ENCODE data around the gene ABCB8.

ABCB8 gene

GRCh38 chr7:151076863-151077704 lies 48.8 kb downstream of the ABCB8 start:
- no peak for DNase-seq

- no peak for DNase-seq
These were observed 49.5 kb downstream of the ABCB8 start for GRCh38 chr7:151077705-151078232.

GRCh38 chr7:151078233-151079040 lies 50.2 kb downstream of the ABCB8 start:
- DNase-seq = no peak

- no peak for DNase-seq
These were observed 51.1 kb downstream of the ABCB8 start for GRCh38 chr7:151079199-151079910.

- no peak for DNase-seq
These were observed 51.8 kb downstream of the ABCB8 start for GRCh38 chr7:151080067-151080521.

- DNase-seq = peak; percentile 69
These were observed 52.4 kb downstream of the ABCB8 start, which contains the start of gene FASTK for GRCh38 chr7:151080522-151081169. Gene FASTK, minus strand, starts transcription at chr7:151080809. Its CDS starts 43 bp downstream, at chr7:151080766.

GRCh38 chr7:151081170-151082101 lies 53.2 kb downstream of the ABCB8 start:
- DNase-seq = no peak

- no peak for DNase-seq
These were observed 54.2 kb downstream of the ABCB8 start for GRCh38 chr7:151082141-151083070.

- DNase-seq = peak; percentile 39
These were observed 55.0 kb downstream of the ABCB8 start, which contains the start of gene TMUB1 for GRCh38 chr7:151083071-151083823. Gene TMUB1, minus strand, starts transcription at chr7:151083493. Its CDS starts 930 bp downstream, at chr7:151082563.

- no peak for DNase-seq
These were observed 55.5 kb downstream of the ABCB8 start for GRCh38 chr7:151083824-151084160.

- DNase-seq = no peak
These were observed 57.1 kb downstream of the ABCB8 start for GRCh38 chr7:151085329-151085690.

- DNase-seq = peak; percentile 78
These were observed 57.7 kb downstream of the ABCB8 start, which contains the start of gene AGAP3 for GRCh38 chr7:151085691-151086620. Gene AGAP3, plus strand, starts transcription at chr7:151086475. Its CDS starts 267 bp downstream, at chr7:151086742.

- no peak for DNase-seq
These were observed 58.6 kb downstream of the ABCB8 start for GRCh38 chr7:151086802-151087244.

GRCh38 chr7:151087245-151088018 lies 59.2 kb downstream of the ABCB8 start:
- DNase-seq = peak; percentile 28

- DNase-seq = no peak
These were observed 60.0 kb downstream of the ABCB8 start for GRCh38 chr7:151088019-151088855.
